HG03558 (cell line): ENCODE measurements around the gene SFMBT2.
"Not testable (repeated sequence)": the region's sequence is repeated elsewhere in the genome, so short reads cannot be mapped to it uniquely, and the experiment has no call there.

Experiments used
- ATAC-seq: cut with Tn5 transposase; IDR thresholded peaks from one replicate; pipeline ENCODE4 v1.9.1; 2021; ENCODE audit warnings: moderate number of reproducible peaks; ENCODE audit not compliant: unreplicated experiment; ENCODE audit errors: extremely low read depth

SFMBT2 gene

GRCh38 chr10:7302930-7303557 is 107.8 kb downstream of the SFMBT2 start:
- no peak for ATAC-seq

- ATAC-seq: no peak
These were observed 108.4 kb downstream of the SFMBT2 start for GRCh38 chr10:7302392-7302906.

DNA sequence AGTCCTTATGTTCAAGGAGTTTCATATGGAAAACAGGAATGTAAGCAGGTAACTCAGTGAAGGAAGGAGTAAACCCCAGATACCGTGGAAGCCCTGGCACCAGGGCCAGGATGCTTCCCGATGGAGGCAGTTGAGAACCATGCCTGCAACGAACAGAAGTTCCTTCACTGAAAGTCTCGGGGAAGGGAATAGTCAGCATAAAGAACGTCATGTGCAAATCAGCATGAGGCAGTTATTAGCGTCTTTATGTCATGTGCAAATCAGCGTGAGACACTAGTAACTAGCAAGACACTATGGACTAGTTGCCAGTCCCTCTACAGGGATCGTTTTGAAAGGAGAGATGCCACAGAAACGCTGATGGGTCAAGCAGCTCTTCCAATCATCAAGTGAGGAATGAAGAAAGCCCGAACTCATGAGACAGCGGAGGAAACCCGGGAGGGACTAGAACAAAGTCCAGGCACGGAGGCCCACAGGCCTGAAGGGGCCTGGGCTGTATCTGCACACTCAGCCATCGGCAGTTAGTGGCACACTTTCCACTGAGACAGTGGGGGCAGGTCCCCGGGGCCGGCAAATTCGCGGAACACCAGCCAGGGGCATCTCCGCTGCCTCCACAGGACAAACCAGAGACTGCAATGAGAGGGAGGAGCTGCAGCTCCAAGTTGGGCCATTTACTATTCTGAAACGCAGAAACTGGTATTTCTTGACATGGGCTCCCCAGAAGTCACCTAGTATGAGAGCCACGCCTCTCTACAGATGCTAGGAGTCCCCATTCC is 109.6 kb downstream of the SFMBT2 start:
- ATAC-seq: no peak

GRCh38 chr10:7300384-7300971 is 110.4 kb downstream of the SFMBT2 start:
- ATAC-seq: no peak

GRCh38 chr10:7299601-7300325 is 111.1 kb downstream of the SFMBT2 start:
- not testable (repeated sequence) for ATAC-seq

- no peak for ATAC-seq
These were observed 112.3 kb downstream of the SFMBT2 start for GRCh38 chr10:7298495-7298894.

DNA sequence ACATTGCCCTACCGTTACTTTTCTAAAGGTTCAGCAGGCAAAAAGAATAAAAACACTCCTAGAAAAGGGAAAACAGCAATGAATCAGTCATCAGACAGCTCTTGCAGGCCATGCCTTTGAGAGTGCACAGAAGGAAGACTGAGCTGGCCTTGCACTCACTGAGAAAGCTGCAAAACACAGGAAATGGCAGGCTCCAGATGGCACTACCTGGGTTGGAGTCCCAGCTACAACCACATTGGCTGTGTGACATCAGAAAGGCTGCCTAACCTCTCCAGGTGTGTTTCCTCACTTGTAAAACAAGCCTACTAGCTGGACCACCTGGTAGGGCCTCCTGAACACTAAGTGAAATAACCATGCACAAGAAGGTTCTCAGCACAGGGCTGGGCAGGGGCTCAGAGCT is 113.7 kb downstream of the SFMBT2 start:
- ATAC-seq: no peak

GRCh38 chr10:7296648-7297047 is 114.2 kb downstream of the SFMBT2 start:
- ATAC-seq: no peak

DNA sequence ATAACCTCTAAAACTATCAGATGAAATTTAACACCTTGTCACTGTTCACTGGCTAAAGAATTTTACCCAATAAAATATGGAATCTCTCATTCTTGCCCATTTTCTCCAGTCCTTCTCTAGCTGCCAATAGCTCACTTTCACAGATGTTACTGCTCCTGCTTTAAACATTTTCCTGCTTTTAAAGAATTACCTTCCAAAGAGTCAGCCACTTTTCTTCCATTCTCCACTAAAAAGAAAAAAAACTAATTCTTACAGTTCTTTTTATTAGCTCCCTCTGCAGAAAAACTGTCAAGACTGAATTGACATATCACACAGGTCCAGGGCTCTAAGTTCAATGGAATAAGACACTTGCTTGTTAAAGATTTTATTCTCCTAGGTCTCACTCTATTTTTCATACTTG is 114.8 kb downstream of the SFMBT2 start:
- no peak for ATAC-seq

DNA sequence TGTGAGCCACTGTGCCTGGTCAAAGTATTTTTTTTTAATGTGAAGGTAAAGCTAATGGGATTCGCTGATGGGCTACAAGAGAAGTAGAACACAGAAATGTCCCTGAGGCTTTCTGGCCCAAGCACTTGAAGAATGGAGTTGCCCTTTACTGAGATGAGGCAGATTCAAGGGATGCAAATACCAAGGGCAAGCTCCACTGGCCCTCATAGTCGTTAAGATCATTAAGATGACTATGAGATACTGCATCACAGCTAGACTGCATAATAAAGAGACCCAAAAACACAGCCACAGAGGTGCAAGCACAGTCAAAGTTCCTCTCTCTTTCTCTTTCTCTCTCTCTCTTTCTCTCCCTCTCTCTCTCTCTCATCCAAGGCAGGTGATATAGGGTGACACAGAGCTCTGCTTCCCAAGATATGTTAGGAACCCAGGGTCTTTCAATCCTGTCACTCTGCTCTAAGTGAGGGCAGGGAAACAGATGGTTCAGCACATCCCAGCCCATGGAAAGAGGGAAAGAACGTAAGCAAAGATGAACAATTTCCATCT is 117.4 kb downstream of the SFMBT2 start:
- no peak for ATAC-seq

- no peak for ATAC-seq
These were observed 119.2 kb downstream of the SFMBT2 start for GRCh38 chr10:7291487-7292270.

DNA sequence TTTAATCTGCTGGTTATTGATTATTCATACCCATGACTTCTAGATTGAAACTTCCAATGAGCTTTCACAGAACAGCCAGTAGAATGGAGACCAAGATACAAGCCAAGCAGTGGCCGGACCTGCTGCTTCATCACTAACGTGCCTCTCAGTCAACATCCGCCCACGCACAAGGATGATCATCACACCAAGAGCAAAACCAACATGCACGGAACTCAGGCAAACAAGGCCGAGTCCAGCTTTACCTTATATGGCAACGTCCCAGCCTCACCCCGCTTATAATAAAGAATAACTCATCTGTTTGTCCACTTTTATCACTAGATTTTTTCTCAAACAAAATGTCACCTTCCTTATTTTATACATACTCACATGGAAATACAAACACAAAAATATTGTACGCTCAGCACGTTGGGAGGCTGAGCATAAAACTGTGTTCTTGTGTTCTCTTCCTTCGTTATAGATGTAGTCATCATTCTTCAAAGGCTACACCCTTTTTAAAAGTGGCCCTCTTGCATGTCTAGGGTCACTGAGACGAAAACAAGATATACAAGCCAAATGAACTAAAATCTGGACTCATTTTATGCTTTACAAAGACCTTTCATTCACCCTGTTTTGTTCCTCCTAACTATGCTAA is 122.7 kb downstream of the SFMBT2 start:
- ATAC-seq: no peak

- ATAC-seq: no peak
These were observed 123.5 kb downstream of the SFMBT2 start for GRCh38 chr10:7287377-7287776.

DNA sequence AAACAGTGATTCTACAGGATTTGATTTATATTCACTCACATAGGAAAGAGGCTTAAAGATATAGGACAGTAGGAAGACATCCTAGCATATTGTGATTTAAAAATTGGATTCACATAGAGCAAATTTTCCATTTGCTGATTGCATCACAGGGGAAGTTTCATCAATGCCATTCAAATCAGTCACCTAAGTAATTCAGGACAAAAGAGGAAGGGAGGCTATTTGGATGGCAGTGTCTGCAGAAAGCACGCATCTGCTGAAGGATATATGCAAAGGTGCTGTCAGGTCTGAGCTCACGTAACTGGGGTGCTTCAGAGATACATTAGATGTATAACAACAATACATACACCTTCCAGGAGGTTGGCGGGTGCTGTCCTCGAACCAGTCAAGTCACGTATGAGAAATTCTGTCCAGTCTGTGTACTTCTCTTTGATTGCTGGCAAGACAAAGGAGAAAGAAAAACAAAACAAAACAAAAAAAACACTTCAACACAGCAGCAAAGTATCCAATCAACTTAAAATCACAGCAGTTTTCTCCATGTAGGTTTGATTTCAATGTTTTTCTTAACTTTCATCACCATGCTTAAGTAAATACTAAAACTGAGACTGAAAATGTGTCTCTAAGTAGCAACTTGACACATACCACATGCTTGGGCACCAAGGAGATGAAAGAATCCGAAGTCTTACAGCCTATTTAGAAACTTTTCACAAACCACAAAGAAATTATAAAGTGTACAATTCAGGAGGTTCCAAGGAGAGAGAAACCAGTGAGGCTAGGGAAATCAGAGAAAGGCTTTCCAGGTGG is 125.1 kb downstream of the SFMBT2 start:
- no peak for ATAC-seq

- ATAC-seq: no peak
These were observed 127.6 kb downstream of the SFMBT2 start for GRCh38 chr10:7283246-7283645.

DNA sequence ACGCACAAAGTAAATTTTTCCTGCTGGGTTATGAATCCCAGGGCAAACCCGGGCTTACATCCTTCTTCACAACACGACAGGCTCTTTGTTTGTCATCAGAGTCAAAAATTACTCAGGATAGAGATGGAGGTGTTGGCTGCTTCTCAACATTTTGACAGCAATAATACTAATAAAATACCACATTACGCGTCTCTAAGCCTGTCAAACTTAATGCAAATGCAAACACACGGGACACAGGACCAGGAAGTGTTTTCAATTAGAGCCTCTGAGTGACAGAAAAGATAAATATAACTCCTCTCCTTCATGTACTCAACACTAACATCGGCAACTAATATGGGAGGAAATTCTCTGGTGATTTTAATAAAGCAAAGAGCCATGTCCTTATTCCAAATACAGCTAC is 128.4 kb downstream of the SFMBT2 start:
- no peak for ATAC-seq

- no peak for ATAC-seq
These were observed 129.4 kb downstream of the SFMBT2 start for GRCh38 chr10:7281429-7281828.

DNA sequence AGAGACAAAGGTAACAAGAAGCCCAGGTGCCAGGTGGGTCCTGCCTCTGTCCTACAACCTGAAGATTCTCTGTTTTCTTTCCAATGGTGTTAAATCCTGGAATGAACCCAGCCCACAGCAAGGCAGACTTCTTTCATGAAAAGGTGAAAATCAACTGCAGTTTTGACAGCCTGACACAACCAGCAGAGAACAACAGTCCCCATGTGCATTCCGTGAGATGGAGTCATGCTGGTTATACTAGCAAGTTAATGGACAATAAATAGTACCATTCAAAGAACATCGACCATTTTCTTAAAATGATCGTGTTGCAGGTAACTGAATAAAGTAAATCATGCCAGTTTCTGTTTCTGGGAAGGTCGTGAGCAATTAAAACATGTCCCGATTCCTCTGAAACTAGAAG is 131.5 kb downstream of the SFMBT2 start:
- no peak for ATAC-seq
